NCI-H524 treated with DMSO at 0.1 percent for 48 hours (cell line): ENCODE results near the gene DCAF5.
A peak's percentile ranks its signal among the peaks of the same experiment; 100 is the strongest.
"Not testable (repeated sequence)": the region's sequence is repeated elsewhere in the genome, so short reads cannot be mapped to it uniquely, and the experiment has no call there.

ENCODE experiments used
- DNase-seq: peaks from one replicate; lab custom pipeline; 2025; lab: John Stamatoyannopoulos, UW

Gene DCAF5

GRCh38 chr14:69066396-69067171 is 86.3 kb downstream of the DCAF5 start:
- no peak for DNase-seq

- not testable (repeated sequence) for DNase-seq
These were observed 87.0 kb downstream of the DCAF5 start for GRCh38 chr14:69065934-69066333.

GRCh38 chr14:69064596-69064995 is 88.3 kb downstream of the DCAF5 start:
- DNase-seq = no peak

- DNase-seq = no peak
These were observed 93.0 kb downstream of the DCAF5 start for GRCh38 chr14:69059658-69060623.

- DNase-seq = peak; percentile 38
These were observed 96.7 kb downstream of the DCAF5 start for GRCh38 chr14:69055999-69056788.

GRCh38 chr14:69055125-69055524 is 97.8 kb downstream of the DCAF5 start:
- no peak for DNase-seq

- DNase-seq = no peak
These were observed 98.9 kb downstream of the DCAF5 start for GRCh38 chr14:69054030-69054429.

- DNase-seq = no peak
These were observed 100.7 kb downstream of the DCAF5 start for GRCh38 chr14:69052181-69052601.

- no peak for DNase-seq
These were observed 102.4 kb downstream of the DCAF5 start for GRCh38 chr14:69050240-69051184.

- DNase-seq = no peak
These were observed 103.2 kb downstream of the DCAF5 start for GRCh38 chr14:69049675-69050074.

GRCh38 chr14:69048456-69048855 is 104.5 kb downstream of the DCAF5 start:
- DNase-seq = no peak

GRCh38 chr14:69047255-69047654 is 105.7 kb downstream of the DCAF5 start:
- DNase-seq = no peak

GRCh38 chr14:69046476-69046860 is 106.5 kb downstream of the DCAF5 start:
- no peak for DNase-seq

- no peak for DNase-seq
These were observed 107.0 kb downstream of the DCAF5 start for GRCh38 chr14:69045857-69046475.

GRCh38 chr14:69044965-69045555 is 107.9 kb downstream of the DCAF5 start:
- DNase-seq = no peak

- DNase-seq = no peak
These were observed 108.6 kb downstream of the DCAF5 start for GRCh38 chr14:69044296-69044695.

- no peak for DNase-seq
These were observed 109.2 kb downstream of the DCAF5 start for GRCh38 chr14:69043596-69044260.

GRCh38 chr14:69042787-69043444 is 110.0 kb downstream of the DCAF5 start:
- no peak for DNase-seq

- DNase-seq = no peak
These were observed 110.6 kb downstream of the DCAF5 start for GRCh38 chr14:69042299-69042698.
